NAMALWA (cell line): ENCODE results near the gene CNKSR3.
"Not testable (repeated sequence)": the region's sequence is repeated elsewhere in the genome, so short reads cannot be mapped to it uniquely, and the experiment has no call there.

ENCODE experiments used
- DNase-seq: peaks from one replicate; pipeline ENCODE4 v3.0.0-alpha.2; 2015; ENCODE audit warnings: low spot score

CNKSR3 gene

DNA sequence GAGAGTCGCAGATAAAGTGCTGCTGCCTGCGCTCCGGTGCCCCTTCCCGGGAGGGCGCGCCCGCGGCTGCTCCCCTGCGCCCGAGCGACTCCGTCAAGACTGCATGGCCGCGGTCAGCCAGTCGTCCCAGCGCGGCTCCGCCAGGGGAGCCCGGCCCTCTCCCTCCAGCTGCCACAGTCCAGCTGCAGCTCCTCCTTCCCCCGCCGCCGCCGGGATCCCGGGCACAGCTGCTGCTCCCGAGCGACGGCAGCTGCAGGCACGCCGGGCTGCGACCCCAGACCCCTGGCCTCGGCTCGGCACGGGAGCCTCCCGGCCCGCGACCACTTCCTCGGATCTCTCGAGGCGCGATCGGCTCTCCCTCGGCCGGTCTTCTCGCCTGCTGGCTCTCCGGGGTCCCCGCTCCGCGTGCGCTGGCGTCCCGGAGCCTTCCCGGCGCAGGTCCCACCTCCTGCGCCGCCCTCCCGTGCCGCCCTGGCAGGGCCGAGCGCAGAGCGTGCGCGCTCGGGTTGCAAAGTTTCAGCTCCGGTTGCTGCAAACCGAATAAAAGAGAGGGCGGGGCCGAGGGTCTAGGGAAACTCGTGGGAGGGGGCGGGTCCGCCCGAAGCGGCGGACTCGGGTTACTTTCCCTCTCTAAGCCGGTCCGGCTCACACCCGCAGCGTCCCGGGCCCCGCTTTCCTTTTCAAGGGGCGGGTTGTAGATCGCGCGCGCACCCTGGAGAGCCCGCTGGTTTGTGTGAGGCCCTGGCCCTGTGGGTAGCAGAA lies at the start of gene CNKSR3:
TSS of gene CNKSR3 (minus strand) at position 542 of the 762 bp plus-strand sequence. CDS start 571 bp downstream, outside the sequence.
- DNase-seq: no peak

DNA sequence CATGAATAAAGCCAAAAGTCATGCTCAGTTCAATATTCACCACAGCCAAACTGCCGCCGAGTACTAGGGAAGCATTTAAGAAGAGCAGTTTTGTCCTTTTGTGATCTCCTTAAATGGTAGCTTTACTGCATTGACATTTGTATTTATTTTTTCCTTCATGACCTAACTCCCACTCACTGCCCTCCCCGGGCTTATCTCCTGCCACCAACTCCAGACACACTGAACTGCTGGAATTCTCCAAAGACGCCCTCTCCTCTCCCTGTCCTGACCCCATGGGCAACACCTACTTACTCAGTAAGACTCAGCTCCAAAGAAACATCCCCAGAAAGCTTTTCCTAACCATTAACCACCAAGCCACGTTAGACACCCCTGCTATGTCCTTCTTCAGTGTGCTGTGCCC lies 48.5 kb upstream of the CNKSR3 start:
- no peak for DNase-seq

DNA sequence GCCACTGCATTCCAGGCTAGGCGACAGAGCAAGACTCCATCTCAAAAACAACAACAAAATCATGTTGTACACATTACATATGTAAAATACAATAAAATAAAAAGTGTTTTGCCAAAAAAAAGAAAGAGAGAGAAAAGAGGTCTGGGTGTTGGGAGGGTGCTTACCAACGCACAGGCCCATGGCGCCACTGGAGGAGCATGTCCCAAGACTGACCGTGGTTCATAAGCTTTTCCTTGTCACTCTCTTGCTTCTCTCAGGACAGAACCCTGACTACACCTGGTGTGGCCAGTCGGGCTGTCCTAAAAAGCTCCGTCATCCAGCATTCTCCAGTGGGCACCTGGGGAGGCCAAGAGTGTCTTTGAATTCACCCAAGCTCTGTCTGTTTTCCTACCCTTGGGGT lies 48.0 kb upstream of the CNKSR3 start:
- no peak for DNase-seq

GRCh38 chr6:154555073-154555677 lies 44.7 kb upstream of the CNKSR3 start:
- DNase-seq: no peak

GRCh38 chr6:154554491-154554890 lies 44.0 kb upstream of the CNKSR3 start:
- no peak for DNase-seq

- no peak for DNase-seq
Observed at GRCh38 chr6:154550779-154551178, 40.3 kb upstream of the CNKSR3 start.

- DNase-seq: no peak
Observed at GRCh38 chr6:154549179-154549578, 38.7 kb upstream of the CNKSR3 start.

- no peak for DNase-seq
Observed at GRCh38 chr6:154548130-154548830, 37.8 kb upstream of the CNKSR3 start.

- DNase-seq: no peak
Observed at GRCh38 chr6:154543628-154544027, 33.1 kb upstream of the CNKSR3 start.

DNA sequence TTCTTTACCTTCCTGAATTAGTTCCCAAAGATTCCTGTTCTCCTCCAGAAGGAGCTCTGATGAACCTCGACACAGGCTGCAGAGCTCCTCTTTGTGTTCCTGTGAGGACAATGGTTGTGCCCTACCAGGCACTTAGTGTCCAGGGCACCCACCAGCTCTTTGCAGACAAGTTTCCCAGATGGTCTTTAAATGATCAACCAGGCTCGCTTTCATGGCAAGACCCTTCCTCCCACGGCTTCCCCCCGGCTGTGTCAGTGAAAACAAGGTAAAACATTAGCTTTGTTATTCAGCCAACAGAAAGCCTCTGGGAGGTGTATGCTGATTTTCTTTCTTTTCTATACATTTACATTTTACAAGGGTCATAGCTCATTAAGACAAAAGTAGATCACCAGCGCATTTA lies 32.3 kb upstream of the CNKSR3 start:
- DNase-seq: no peak

- not testable (repeated sequence) for DNase-seq
Observed at GRCh38 chr6:154541837-154542236, 31.4 kb upstream of the CNKSR3 start.

- no peak for DNase-seq
Observed at GRCh38 chr6:154539593-154540269, 29.2 kb upstream of the CNKSR3 start.

- DNase-seq: no peak
Observed at GRCh38 chr6:154538640-154539191, 28.2 kb upstream of the CNKSR3 start.

- DNase-seq: no peak
Observed at GRCh38 chr6:154537511-154538325, 27.2 kb upstream of the CNKSR3 start.

GRCh38 chr6:154536999-154537398 lies 26.5 kb upstream of the CNKSR3 start:
- no peak for DNase-seq

GRCh38 chr6:154536255-154536654 lies 25.8 kb upstream of the CNKSR3 start:
- no peak for DNase-seq

DNA sequence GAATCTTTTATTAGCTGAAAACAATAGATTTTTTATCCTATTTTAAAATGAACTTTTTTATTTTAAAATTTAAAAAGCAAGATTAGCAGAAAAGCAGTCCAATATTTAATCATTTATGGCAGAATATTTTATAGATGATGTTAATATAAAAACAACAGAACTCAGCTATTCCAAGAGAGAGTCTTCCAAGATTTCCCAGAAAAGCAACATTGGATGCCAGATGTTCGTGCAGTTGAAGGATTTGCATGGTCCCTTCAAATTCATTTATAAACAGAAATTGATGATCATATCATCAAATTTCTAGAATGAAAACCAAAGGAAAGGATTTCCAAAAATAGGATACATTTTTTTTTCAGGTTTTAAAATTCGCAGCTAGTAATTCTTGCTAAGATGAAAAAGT lies 25.4 kb upstream of the CNKSR3 start:
- DNase-seq: no peak

DNA sequence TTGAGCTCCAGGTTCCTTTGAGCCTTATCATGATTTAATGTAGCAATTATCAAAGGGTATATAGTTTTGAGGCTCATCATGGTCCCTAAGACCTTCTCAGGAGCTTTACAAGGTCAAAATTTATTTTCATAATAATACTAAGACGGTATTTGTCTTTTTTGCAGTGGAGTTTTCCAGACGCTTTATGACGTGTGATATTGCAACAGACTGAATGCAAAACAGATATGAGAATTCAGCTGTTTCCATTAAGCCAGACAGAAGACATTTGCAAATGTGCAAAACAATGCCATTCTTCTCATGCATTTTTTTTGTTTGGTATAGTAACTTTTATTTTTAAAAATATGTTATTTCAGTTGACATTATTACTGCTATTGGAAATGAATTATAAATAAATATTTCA lies 24.7 kb upstream of the CNKSR3 start:
- no peak for DNase-seq

DNA sequence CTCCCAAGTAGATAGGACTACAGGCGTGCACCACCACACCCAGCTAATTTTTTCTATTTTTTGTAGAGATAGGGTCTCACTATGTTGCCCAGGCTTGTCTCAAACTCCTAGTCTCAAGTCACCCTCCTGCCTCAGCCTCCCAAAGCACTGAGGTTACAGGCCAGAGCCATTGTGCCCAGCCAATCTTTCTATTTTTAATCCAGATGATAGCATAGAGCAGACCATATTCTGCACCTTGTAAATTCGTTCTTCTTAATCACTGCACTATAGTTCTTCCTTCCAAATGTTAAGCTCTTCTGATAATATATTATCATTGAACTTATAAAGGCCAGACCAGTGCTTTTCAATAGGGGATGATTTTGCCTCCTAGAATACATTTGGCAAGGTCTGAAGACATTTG lies 24.0 kb upstream of the CNKSR3 start:
- DNase-seq: no peak

DNA sequence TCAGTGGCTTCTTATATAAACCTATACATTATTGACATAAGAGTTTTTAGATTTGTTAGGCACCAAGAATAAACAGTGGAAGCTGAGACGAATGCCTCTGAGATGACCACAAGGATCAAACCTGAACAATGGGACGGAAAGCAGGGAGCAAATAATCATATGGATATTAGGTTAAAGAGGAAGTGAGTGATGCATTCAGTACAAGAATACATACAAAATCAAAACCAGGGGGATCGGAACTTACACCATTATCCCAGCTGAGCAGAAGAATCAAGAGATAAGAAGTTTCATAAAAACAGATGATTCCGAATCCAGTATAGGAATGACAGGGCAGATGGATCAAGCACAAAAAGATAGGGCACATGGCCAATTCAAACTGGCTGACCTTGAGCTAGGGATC lies 21.9 kb upstream of the CNKSR3 start:
- DNase-seq: no peak

DNA sequence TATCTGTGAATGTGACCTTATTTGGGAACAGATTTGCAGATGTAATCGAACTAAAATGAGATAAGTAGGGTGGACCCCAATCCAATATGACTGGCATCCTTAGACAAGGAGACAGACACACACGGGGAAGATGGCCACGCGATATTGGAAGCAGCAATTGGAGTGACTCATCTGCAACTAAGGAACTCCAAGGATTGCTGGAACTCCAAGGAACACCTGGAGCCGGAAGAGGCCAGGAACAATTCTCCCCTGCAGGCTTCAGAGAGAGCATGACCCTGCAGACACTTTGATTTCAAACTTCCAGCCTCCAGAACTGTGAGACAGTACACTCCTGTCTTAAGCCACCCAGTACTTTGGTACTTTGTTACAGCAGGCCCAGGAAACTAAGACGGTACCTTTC lies 19.5 kb upstream of the CNKSR3 start:
- no peak for DNase-seq
